HFF-Myc (cell line): ENCODE data around the gene HECW1.

Source experiments
- DNase-seq: peaks from one replicate; pipeline ENCODE4 v3.0.0-alpha.2; 2011; ENCODE audit warnings: low read depth; ENCODE audit errors: extremely low read depth
- H3K4me3 ChIP-seq: replicated peaks from 2 replicates; pipeline ENCODE4 v1.5.1; 2011; ENCODE audit warnings: low read depth, mild to moderate bottlenecking, control low read depth, low read length
- TF ChIP-seq, protein P1 (sequence below): IDR thresholded peaks from 2 replicates; pipeline ENCODE4 v1.5.1; 2012; ENCODE audit warnings: mild to moderate bottlenecking, low read depth, low read length, control low read depth; ENCODE audit errors: missing control alignments

HECW1 gene

GRCh38 chr7:43077732-43078391 lies 34.6 kb upstream of the HECW1 start:
- TF ChIP-seq, protein P1, sequence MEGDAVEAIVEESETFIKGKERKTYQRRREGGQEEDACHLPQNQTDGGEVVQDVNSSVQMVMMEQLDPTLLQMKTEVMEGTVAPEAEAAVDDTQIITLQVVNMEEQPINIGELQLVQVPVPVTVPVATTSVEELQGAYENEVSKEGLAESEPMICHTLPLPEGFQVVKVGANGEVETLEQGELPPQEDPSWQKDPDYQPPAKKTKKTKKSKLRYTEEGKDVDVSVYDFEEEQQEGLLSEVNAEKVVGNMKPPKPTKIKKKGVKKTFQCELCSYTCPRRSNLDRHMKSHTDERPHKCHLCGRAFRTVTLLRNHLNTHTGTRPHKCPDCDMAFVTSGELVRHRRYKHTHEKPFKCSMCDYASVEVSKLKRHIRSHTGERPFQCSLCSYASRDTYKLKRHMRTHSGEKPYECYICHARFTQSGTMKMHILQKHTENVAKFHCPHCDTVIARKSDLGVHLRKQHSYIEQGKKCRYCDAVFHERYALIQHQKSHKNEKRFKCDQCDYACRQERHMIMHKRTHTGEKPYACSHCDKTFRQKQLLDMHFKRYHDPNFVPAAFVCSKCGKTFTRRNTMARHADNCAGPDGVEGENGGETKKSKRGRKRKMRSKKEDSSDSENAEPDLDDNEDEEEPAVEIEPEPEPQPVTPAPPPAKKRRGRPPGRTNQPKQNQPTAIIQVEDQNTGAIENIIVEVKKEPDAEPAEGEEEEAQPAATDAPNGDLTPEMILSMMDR, result no peak
- no peak overlapping the region for H3K4me3 ChIP-seq
- peak; percentile 19 for DNase-seq

DNA sequence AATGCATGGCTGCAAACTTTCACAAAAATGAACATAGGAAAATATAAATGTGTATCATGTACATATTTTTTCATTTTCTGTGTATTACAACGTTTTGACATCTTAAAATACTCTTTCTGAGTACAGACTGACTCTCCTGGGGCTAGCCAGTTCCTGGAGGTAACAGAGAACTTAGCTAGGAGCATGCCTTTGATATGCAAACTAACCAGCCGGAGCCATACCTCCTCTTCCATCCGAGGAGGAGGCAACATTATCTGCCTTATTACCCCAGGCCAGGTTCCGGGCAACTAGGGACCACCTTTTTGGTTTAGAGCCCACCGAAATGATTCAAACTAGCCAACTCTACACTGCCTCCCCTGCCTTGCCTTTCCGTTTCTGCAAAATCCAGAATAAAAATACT lies 33.7 kb upstream of the HECW1 start:
- DNase-seq, result no peak
- TF ChIP-seq, protein P1, result no peak

GRCh38 chr7:43081603-43082002 lies 30.8 kb upstream of the HECW1 start:
- H3K4me3 ChIP-seq, result no peak overlapping the region
- TF ChIP-seq, protein P1, result no peak
- DNase-seq, result no peak

More for the DNA sequence above, 33.7 kb upstream of the HECW1 start:
- no peak overlapping the region for H3K4me3 ChIP-seq

- TF ChIP-seq, protein P1, result no peak
- H3K4me3 ChIP-seq, result no peak overlapping the region
- no peak for DNase-seq
Observed at GRCh38 chr7:43083106-43083505, 29.3 kb upstream of the HECW1 start.

DNA sequence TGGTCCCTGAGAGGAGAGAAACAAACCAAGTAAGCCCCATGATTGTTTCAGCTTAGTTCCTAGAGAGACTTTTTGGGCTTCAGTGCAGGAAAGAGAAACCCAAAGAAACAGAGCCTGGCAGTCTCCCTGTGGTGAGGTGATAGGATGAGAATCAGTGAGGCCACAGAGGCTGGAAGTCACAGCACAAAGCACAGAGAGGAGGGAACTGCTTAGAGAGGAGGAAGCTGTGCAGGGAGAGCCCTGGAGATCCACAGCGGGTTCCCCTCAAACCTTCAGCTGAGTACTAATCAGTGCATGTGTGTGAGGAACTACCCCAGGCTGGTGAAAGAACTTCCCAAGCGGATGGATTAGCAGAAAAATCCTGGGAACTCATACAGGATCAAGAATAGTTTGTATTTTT lies 27.4 kb upstream of the HECW1 start:
- H3K4me3 ChIP-seq, result no peak overlapping the region
- DNase-seq, result no peak
- TF ChIP-seq, protein P1, result no peak

DNA sequence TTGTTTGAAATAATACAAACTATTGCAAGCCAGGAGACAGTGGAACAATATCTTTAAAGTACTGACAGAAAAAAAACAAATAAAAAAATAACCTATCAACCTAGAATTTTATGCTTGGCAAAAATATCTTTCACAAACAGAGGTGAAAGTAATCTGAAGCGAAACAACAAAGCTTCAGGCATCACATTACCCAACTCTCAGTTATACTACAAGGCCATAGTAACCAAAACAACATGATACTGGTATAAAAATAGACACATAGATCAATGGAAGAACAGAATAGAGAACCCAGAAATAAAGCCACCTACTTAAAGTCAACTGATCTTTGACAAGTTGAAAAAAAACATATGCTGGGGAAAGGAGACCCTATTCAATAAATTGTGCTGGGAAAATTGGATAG lies 26.5 kb upstream of the HECW1 start:
- TF ChIP-seq, protein P1, result no peak
- no peak for DNase-seq
- no peak overlapping the region for H3K4me3 ChIP-seq

DNA sequence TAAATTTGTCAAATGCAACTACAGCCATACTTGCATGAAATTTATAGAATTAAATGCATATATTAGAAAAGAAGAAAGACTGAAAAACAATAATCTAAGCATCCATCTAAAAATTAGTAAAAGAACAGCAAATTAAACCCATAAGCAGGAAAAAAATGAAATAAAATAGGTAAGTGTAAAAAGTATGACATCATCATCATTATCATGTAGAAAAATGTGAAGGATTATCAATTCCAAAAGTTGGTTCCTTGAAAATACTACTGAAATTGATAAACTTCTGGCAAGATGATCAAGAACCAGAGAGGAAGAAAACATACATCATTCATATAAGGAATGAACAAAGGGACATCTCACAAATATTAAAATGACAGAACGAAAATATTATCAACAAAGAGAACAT lies 19.6 kb upstream of the HECW1 start:
- no peak overlapping the region for H3K4me3 ChIP-seq
- TF ChIP-seq, protein P1, result no peak
- no peak for DNase-seq
